Activated CD4-positive, alpha-beta T cell treated with anti-CD3 and anti-CD28 coated beads for 36 hours (primary cell): Measurements from ENCODE around the gene CDH23. TPM values are rescaled to one million over a fixed set of nuclear protein-coding genes. Genes with fewer than 3 reads are reported as not detected.

Experiments
- ATAC-seq: fragments of 200-7000 bp; cut with Tn5 transposase; one replicate; pipeline ENCODE4 v1.10.0; 2021; ENCODE audit warnings: mild to moderate bottlenecking, moderate library complexity
- CTCF ChIA-PET: fragments of 350-600 bp; sonication (Branson Sonifier 250); formaldehyde crosslinking; loops from one replicate; lab custom pipeline; 2021; ENCODE audit warnings: antibody characterized with exemption; lab: Charles Lee
- POLR2A ChIA-PET: fragments of 350-600 bp; sonication (Branson Sonifier 250); formaldehyde crosslinking; loops from one replicate; lab custom pipeline; 2021; ENCODE audit warnings: antibody characterized with exemption, inconsistent platforms; lab: Charles Lee
- DNase-seq: peaks from one replicate; pipeline ENCODE4 v3.0.0-alpha.2; 2020
- H3K27ac Mint-ChIP-seq: one replicate; pipeline ENCODE4 v1.8.0; 2021; ENCODE audit warnings: mixed read lengths
- H3K27me3 Mint-ChIP-seq: one replicate; pipeline ENCODE4 v1.8.0; 2021; ENCODE audit warnings: mixed read lengths
- H3K36me3 Mint-ChIP-seq: one replicate; pipeline ENCODE4 v1.8.0; 2021; ENCODE audit warnings: low read depth, mixed read lengths
- H3K4me1 Mint-ChIP-seq: one replicate; pipeline ENCODE4 v1.8.0; 2021; ENCODE audit warnings: mixed read lengths
- H3K4me3 Mint-ChIP-seq: one replicate; pipeline ENCODE4 v1.8.0; 2021; ENCODE audit warnings: mild to moderate bottlenecking, moderate library complexity, mixed read lengths
- H3K9me3 Mint-ChIP-seq: one replicate; pipeline ENCODE4 v1.8.0; 2021; ENCODE audit warnings: low read depth, mixed read lengths
- intact Hi-C, 2 experiments: fragments of 100-400 bp; cut with DNase I in 1 of 2; cut with micrococcal nuclease in 1 of 2; formaldehyde crosslinking; loops; one replicate each; pipeline versions ENCODE4 v1.14.2 to v1.15.1; 2022 to 2024; cut with DNase I, micrococcal nuclease
- total RNA-seq, 2 experiments: library from RNA; stranded (reverse); gene quantifications; one replicate each; pipeline ENCODE4 v1.2.3, GENCODE V29; 2021

CDH23 gene
- total RNA-seq, 2 experiments from 2014 or later: 1.5 to 1.6 TPM

- ChIA-PET CTCF (no interaction called here), POLR2A (no interaction called here)
- Mint-ChIP-seq H3K27ac (no peak overlapping the region), H3K9me3 (no peaks in the 10 kb centered on the region), H3K36me3 (no peaks in the 10 kb centered on the region), H3K4me1 (no peaks in the 10 kb centered on the region), H3K27me3 (no peaks in the 10 kb centered on the region), H3K4me3 (no peak overlapping the region)
- DNase-seq (no peak), ATAC-seq (no peak)
- intact Hi-C loops: no loop called here
These were observed 74.3 kb downstream of the CDH23 start for GRCh38 chr10:71471006-71471405.

- CTCF ChIA-PET: no interaction called here
- ATAC-seq (no peak), DNase-seq (no peak)
- H3K4me1 Mint-ChIP-seq: no peaks in the 10 kb centered on the region
- H3K4me3 Mint-ChIP-seq: no peak overlapping the region
- H3K27ac Mint-ChIP-seq: no peak overlapping the region
- H3K36me3 Mint-ChIP-seq: no peaks in the 10 kb centered on the region
- H3K27me3 Mint-ChIP-seq: no peaks in the 10 kb centered on the region
- POLR2A ChIA-PET: no interaction called here
- intact Hi-C loops: no loop called here
- H3K9me3 Mint-ChIP-seq: no peaks in the 10 kb centered on the region
These were observed 75.2 kb downstream of the CDH23 start for GRCh38 chr10:71471957-71472365.

- Mint-ChIP-seq H3K4me3 (no peak overlapping the region), H3K4me1 (no peaks in the 10 kb centered on the region), H3K27me3 (no peaks in the 10 kb centered on the region), H3K27ac (no peak overlapping the region), H3K9me3 (no peaks in the 10 kb centered on the region), H3K36me3 (no peaks in the 10 kb centered on the region)
- ATAC-seq (no peak), DNase-seq (no peak)
- intact Hi-C loops: no loop called here
- ChIA-PET CTCF (no interaction called here), POLR2A (no interaction called here)
These were observed 75.7 kb downstream of the CDH23 start for GRCh38 chr10:71472466-71472865.

GRCh38 chr10:71472912-71473311 lies 76.2 kb downstream of the CDH23 start:
- POLR2A ChIA-PET: no interaction called here
- no peaks in the 10 kb centered on the region for H3K4me1 Mint-ChIP-seq
- no peaks in the 10 kb centered on the region for H3K27me3 Mint-ChIP-seq
- CTCF ChIA-PET: no interaction called here
- ATAC-seq (no peak), DNase-seq (no peak)
- no peak overlapping the region for H3K27ac Mint-ChIP-seq
- H3K9me3 Mint-ChIP-seq: no peaks in the 10 kb centered on the region
- intact Hi-C loops: no loop called here
- no peaks in the 10 kb centered on the region for H3K36me3 Mint-ChIP-seq
- no peak overlapping the region for H3K4me3 Mint-ChIP-seq

- intact Hi-C loops: no loop called here
- ChIA-PET POLR2A (no interaction called here), CTCF (interaction anchor here (0.7 to 1.2 kb wide), 2 partner anchors 96 to 1159 kb away, joined by 3 to 5 read pairs; no protein-coding TSS in a partner anchor)
- Mint-ChIP-seq H3K36me3 (no peaks in the 10 kb centered on the region), H3K27ac (no peak overlapping the region), H3K9me3 (no peaks in the 10 kb centered on the region), H3K4me1 (no peaks in the 10 kb centered on the region), H3K27me3 (no peaks in the 10 kb centered on the region), H3K4me3 (no peak overlapping the region)
- DNase-seq (no peak), ATAC-seq (no peak)
These were observed 77.2 kb downstream of the CDH23 start for GRCh38 chr10:71473671-71474599.

- POLR2A ChIA-PET: no interaction called here
- intact Hi-C loops: no loop called here
- Mint-ChIP-seq H3K4me3 (no peak overlapping the region), H3K27ac (no peak overlapping the region), H3K4me1 (no peaks in the 10 kb centered on the region), H3K27me3 (no peaks in the 10 kb centered on the region), H3K9me3 (no peaks in the 10 kb centered on the region), H3K36me3 (no peaks in the 10 kb centered on the region)
- ATAC-seq (no peak), DNase-seq (no peak)
- CTCF ChIA-PET: interaction anchor here (1.2 kb wide), 1 partner anchor 96 kb away, joined by 5 read pairs; no protein-coding TSS in a partner anchor
These were observed 78.1 kb downstream of the CDH23 start for GRCh38 chr10:71474702-71475242.

GRCh38 chr10:71475243-71475871 lies 78.6 kb downstream of the CDH23 start:
- POLR2A ChIA-PET: interaction anchor here (0.6 kb wide), 1 partner anchor 111 kb away, joined by 4 read pairs; no protein-coding TSS in a partner anchor
- Mint-ChIP-seq H3K27me3 (peaks cover 1% of the 10 kb centered on the region), H3K4me1 (no peaks in the 10 kb centered on the region), H3K9me3 (no peaks in the 10 kb centered on the region), H3K27ac (no peak overlapping the region), H3K4me3 (no peak overlapping the region), H3K36me3 (no peaks in the 10 kb centered on the region)
- DNase-seq (no peak), ATAC-seq (no peak)
- CTCF ChIA-PET: no interaction called here
- intact Hi-C loops: no loop called here

GRCh38 chr10:71476228-71477011 lies 79.7 kb downstream of the CDH23 start:
- H3K4me1 Mint-ChIP-seq: no peaks in the 10 kb centered on the region
- no peak for DNase-seq
- POLR2A ChIA-PET: no interaction called here

GRCh38 chr10:71478173-71478572 lies 81.5 kb downstream of the CDH23 start:
- H3K4me1 Mint-ChIP-seq: no peaks in the 10 kb centered on the region
- POLR2A ChIA-PET: no interaction called here
- DNase-seq: no peak
- H3K27me3 Mint-ChIP-seq: peaks cover 4% of the 10 kb centered on the region
- no peak overlapping the region for H3K27ac Mint-ChIP-seq
- H3K36me3 Mint-ChIP-seq: no peaks in the 10 kb centered on the region
- intact Hi-C loops: no loop called here
- CTCF ChIA-PET: interaction anchor here (0.6 kb wide), 1 partner anchor 208 kb away, joined by 3 read pairs; no protein-coding TSS in a partner anchor
- H3K9me3 Mint-ChIP-seq: no peaks in the 10 kb centered on the region
- no peak overlapping the region for H3K4me3 Mint-ChIP-seq
- no peak for ATAC-seq

More at GRCh38 chr10:71476228-71477011, 79.7 kb downstream of the CDH23 start:
- CTCF ChIA-PET: no interaction called here
- H3K36me3 Mint-ChIP-seq: no peaks in the 10 kb centered on the region
- ATAC-seq: no peak
- no peak overlapping the region for H3K27ac Mint-ChIP-seq
- H3K4me3 Mint-ChIP-seq: no peak overlapping the region
- no peaks in the 10 kb centered on the region for H3K9me3 Mint-ChIP-seq
- intact Hi-C loops: no loop called here
- peaks cover 4% of the 10 kb centered on the region for H3K27me3 Mint-ChIP-seq

- POLR2A ChIA-PET: no interaction called here
- H3K36me3 Mint-ChIP-seq: no peaks in the 10 kb centered on the region
- DNase-seq: no peak
These were observed 82.2 kb downstream of the CDH23 start for GRCh38 chr10:71478813-71479365.

GRCh38 chr10:71479831-71480230 lies 83.1 kb downstream of the CDH23 start:
- POLR2A ChIA-PET: no interaction called here
- no peak for DNase-seq
- H3K27me3 Mint-ChIP-seq: peaks cover 7% of the 10 kb centered on the region
- no peaks in the 10 kb centered on the region for H3K9me3 Mint-ChIP-seq
- no peak overlapping the region for H3K27ac Mint-ChIP-seq
- no peak overlapping the region for H3K4me3 Mint-ChIP-seq
- intact Hi-C loops: no loop called here
- CTCF ChIA-PET: no interaction called here
- no peaks in the 10 kb centered on the region for H3K36me3 Mint-ChIP-seq
- ATAC-seq: no peak
- H3K4me1 Mint-ChIP-seq: no peaks in the 10 kb centered on the region

More at GRCh38 chr10:71478813-71479365, 82.2 kb downstream of the CDH23 start:
- no peak for ATAC-seq
- Mint-ChIP-seq H3K9me3 (no peaks in the 10 kb centered on the region), H3K4me1 (no peaks in the 10 kb centered on the region), H3K27me3 (peaks cover 4% of the 10 kb centered on the region), H3K4me3 (no peak overlapping the region), H3K27ac (no peak overlapping the region)
- intact Hi-C loops: no loop called here
- CTCF ChIA-PET: interaction anchor here (0.6 kb wide), 1 partner anchor 209 kb away, joined by 3 read pairs; no protein-coding TSS in a partner anchor
